ENCODE measurements around the gene NAGPA.

Gene NAGPA

DNA sequence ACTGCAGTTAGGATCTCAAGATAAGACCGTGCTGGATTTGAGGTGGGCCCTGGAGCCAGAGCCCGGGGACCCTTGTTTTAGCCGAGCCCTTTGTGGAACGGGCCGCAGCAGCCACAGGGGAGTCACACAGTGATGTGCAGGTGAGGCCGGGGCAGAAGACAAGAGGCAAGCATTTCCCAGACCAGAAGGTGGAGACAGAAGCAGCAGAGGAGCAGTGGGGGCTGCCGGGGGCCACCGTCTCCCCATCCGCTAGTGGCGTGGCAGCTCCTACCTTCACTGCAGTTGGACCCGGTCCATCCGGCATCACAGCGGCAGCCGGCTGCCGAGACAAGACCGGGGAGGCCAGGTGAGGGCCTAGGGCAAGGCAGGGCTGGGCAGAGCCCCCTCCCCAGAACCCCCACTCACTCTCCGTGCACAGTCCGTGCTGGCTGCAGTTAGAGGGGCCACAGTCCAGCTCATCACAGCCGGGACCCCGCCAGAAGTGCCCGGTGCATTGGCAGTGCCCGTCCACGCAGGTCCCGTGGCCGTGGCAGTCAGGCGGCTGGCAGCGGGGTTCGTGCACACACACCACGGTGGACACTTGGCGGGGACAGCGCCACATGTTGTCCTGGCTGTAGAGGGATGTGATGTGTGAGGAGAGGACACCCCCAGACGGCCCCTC is 6.0 kb downstream of the NAGPA start:
- DNase-seq (ENCODE audit: low read depth): no peak

- DNase-seq (ENCODE audit: low read depth): no peak
Measured at GRCh38 chr16:5027086-5027485, 6.6 kb downstream of the NAGPA start.

DNA sequence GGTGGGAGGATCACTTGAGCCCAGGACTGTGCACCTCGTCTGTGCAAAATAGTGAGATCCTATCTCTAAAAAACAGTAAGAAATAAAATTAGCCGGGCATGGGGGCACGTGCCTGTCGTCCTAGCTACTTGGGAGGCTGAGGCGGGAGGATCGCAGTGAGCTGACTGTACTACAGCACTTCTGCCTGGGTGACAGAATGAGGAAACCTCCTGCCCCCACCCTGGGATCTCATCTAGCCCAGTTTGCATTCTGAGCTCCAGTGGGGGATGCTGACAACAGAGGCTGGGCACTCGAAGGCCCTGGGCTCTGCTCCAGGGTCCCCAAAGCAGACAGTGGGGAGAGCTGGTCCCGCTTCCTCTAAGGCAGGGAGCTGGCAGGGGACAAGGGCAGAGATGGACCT is 7.1 kb downstream of the NAGPA start:
- no peak for DNase-seq (ENCODE audit: low read depth)

DNA sequence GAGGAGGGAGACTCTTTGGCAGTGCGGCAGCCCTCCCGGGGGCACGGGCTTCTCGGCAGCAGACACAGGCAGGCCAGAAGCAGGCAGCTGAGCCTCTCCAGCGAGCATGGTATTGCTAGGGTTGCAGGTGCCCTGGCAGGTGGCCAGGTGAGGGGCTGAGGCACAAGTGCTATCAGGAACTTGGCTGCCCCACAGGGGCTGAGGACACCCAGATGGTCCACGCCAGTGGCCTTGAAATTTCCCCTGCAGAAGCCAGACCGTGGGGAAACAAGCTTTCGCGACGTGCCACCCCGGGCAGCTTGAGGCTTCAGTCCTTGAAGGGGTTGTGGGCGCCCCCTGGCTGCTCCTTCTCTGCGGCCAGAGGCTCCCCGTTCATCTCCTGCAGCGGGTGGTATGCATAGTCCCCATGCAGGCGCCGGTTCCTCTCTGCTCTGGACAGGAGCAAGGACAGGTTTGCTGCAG is 8.5 kb downstream of the NAGPA start:
- no peak for DNase-seq (ENCODE audit: low read depth)

DNA sequence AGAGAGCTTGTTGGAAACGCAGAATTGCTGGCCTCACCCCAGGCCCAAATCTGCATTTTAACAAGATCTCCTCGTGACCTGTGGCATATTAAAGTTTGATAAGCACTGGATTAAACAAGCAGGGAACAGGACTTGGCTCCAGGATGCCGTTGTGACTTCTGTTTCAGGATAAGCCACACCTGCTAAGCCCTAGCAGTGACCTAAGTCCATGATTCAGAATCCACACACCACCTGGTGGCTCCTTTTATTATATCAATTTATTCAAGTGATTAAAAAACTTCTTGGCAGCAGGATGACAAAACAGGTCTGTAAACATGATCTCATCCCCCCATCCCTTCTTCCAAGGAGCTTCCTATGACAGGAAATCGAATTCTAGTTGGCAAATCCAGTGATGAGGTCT is 9.1 kb downstream of the NAGPA start:
- DNase-seq (ENCODE audit: low read depth): no peak

DNA sequence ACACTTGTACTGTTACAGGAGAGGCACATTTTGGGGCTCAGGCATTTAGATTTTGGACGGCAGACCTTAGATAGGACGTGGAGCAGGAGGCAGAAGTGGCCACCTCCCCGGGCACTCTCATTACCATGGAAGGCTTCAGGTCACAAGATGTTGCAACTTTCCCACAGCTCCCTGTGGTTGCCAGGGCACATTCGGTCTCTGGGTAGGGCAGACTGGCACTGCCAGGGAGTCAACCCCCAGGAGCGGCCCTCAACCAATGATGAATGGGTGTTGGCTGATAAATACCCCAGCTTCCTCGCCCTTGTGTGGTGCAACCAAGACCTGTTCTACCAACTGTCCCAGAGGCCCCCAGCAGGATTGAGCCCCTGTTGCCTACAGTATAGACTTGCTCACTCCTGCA is 11.2 kb downstream of the NAGPA start:
- no peak for DNase-seq (ENCODE audit: low read depth)

GRCh38 chr16:5020551-5020950 is 13.2 kb downstream of the NAGPA start:
- DNase-seq (ENCODE audit: low read depth): no peak

DNA sequence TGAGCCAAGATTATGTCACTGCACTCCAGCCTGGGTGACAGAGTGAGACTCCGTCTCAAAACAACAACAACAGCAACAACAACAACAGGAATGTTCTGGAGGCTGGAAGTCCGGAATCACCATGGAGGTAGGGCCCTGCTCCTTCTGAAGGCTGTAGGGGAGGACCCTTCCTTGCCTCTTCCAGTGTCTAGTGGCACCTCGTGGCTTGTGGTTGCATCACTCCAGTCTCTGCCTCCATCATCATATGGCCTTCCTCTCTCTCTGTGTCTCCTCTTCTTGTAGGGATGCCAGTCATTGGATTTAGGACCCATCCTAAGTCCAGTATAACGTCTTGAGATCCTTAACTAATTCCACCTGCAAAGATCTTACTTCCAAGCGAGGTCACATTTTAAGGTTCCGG is 14.0 kb downstream of the NAGPA start:
- no peak for DNase-seq (ENCODE audit: low read depth)

DNA sequence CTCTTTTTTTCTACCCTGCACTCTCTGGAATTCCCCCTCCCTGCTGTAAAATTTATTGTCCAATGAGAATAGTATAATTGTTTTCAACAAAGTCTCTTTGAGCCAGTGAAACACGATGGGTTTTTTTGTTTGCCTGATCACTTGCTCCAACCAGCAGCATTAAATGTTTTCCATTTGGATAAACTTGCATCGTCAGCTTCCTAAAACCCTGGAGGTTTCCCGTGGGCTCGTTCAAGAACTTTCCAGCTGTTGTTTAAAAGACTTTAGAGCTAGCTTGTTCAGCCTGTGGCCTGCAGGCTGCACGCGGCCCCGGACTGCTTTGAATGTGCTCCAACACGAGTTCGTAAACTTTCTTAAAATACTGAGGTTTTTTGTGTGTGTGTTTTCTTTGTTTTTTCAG is 14.9 kb downstream of the NAGPA start:
- DNase-seq (ENCODE audit: low read depth): no peak

GRCh38 chr16:5017678-5017969 is 16.1 kb downstream of the NAGPA start:
- DNase-seq (ENCODE audit: low read depth): no peak

GRCh38 chr16:5016967-5017677 is 16.6 kb downstream of the NAGPA start:
- DNase-seq (ENCODE audit: low read depth): no peak

GRCh38 chr16:5015887-5016286 is 17.8 kb downstream of the NAGPA start:
- DNase-seq (ENCODE audit: low read depth): no peak

DNA sequence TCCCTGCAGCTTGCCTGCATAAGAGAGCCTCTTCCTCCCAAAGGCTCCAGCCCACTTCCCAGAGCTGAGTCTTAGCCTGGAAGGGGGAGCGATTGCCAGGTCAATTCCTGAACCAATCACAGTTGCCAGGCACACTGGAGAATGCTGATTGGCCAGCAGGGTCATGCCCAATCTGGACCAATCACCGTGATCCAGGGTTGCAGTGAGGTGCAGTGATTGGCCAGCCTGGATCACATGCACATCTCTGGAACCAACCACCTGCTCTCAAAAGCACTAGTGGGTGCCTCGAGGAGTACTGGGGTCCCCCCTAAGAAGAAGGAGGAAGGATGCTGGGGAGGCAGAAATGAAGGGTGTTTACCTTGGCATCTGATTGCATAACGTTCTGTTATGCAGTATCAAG is 18.4 kb downstream of the NAGPA start:
- DNase-seq (ENCODE audit: low read depth): no peak

DNA sequence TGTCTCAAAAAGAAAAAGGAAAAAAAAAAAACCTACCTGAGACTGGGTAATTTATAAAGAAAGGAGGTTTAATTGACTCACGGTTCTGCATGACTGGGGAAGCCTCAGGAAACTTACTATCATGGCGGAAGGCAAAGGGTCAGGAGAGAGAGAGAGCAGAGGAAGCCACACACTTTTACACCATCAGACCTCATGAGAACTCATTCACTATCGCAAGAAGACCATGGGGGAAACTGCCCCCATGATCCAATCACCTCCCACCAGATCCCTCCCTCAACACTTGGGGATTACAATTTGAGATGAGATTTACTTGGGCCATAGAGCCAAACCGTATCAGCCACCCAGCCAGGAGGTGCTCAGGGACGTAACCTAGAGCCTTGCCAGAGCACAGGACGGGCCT is 20.8 kb downstream of the NAGPA start:
- no peak for DNase-seq (ENCODE audit: low read depth)

- no peak for DNase-seq (ENCODE audit: low read depth)
Measured at GRCh38 chr16:5011637-5012036, 22.1 kb downstream of the NAGPA start.

GRCh38 chr16:5010576-5011329 is 23.0 kb downstream of the NAGPA start:
- DNase-seq (ENCODE audit: low read depth): no peak

GRCh38 chr16:5008311-5008731 is 25.4 kb downstream of the NAGPA start:
- DNase-seq (ENCODE audit: low read depth): no peak

DNA sequence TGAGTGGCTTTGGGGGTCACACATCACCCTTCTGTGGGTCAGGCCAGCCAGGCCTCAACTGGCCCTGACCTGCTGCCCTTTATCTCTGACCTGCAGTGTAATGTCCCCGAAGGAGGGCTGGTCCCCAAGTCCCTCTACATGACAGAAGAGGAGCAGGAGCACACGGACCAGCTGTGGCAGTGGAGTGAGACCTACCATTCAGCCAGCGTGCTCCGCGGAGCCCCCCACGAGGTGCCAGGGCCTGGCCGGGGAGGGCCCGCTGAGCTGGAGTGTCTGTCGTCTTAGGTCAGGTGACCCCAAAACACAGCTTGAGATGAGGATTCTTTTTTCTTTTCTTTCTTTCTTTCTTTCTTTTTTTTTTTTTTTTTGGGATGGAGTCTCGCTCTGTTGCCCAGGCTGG is 26.5 kb downstream of the NAGPA start:
- no peak for DNase-seq (ENCODE audit: low read depth)

- no peak for DNase-seq (ENCODE audit: low read depth)
Measured at GRCh38 chr16:5006348-5007193, 27.2 kb downstream of the NAGPA start.

DNA sequence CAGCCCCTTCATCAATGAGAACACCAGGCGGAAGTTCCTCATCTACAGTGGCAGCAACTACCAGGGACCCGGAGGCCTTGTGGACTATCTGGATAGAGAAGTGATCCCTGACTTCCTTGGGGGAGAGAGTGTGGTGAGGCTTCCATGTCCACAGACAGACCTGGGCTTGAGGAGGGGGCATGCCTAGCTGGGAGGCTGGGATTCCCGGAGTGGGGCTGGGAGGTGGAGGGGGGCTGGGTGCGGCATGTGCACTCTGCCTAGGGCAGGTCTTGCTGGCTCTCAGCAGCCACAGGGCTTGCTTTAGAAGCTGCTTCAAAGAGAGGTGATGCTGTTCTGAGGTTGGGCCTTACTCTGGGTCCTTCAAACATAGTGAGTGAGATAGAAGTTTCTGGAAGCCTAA is 27.8 kb downstream of the NAGPA start:
- DNase-seq (ENCODE audit: low read depth): no peak

DNA sequence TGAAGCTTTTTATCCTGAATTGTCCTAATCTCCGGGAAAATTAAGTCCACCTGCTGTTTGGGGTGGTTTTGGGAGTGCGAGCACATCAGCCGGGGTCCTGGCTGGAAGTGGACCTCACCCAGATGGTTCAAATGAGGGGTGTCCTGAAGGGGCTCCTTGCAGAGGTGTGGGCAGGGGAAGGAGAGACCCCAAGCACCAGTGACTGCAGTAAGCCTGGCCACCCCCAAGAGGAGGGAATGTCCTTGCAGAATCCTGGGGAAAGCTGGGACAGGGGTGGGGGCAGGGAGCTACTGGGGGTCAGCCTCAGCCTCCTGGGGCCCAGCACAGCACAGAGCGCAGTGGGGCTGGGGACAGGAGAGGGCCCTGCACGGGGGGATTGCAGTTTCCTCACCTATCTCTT is 29.4 kb downstream of the NAGPA start:
- no peak for DNase-seq (ENCODE audit: low read depth)

DNA sequence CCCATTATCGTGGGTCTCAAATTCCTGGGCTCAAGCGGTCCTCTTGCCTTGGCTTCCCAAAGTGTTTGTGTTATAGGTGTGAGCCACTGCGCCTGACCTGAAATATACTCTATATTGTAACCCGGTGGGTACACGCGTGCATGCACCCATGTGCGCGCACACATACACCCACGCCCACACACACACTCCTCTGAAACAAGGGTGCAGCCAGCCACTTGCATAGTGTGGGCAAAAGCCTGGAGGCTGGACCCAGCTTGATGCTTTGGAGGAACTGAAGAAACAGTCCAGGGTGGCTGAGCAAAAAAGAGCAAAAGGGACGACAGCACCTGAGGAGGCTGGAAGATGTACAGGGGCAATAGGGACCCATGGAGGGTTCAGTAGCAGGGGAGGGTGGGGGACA is 29.9 kb downstream of the NAGPA start:
- no peak for DNase-seq (ENCODE audit: low read depth)

GRCh38 chr16:5003211-5003610 is 30.5 kb downstream of the NAGPA start:
- DNase-seq (ENCODE audit: low read depth): no peak

All from stimulated activated CD8-positive, alpha-beta memory T cell treated with anti-CD3 and anti-CD28 coated beads, Interleukin-12 subunit alpha, Interleukin-12 subunit beta, amount 100 ng/mL, for 1 hour (primary cell).